NCI-H1105 treated with DMSO at 0.1 percent for 48 hours (cell line): ENCODE data around the gene VWA3A.

Experiments
- DNase-seq: peaks from one replicate; lab custom pipeline; 2025; lab: John Stamatoyannopoulos, UW

Gene VWA3A

GRCh38 chr16:22204091-22204655 lies 111.8 kb downstream of the VWA3A start:
- no peak for DNase-seq

GRCh38 chr16:22205577-22206012 lies 113.3 kb downstream of the VWA3A start:
- no peak for DNase-seq

- DNase-seq, result peak; percentile 65
These were observed 113.9 kb downstream of the VWA3A start, which contains the start of gene EEF2K for GRCh38 chr16:22206013-22206841. Gene EEF2K, plus strand, starts transcription at chr16:22206278. Its CDS starts 19,452 bp downstream, at chr16:22225730.
